Measurements from ENCODE around the gene MYOM1.
A peak's percentile ranks its signal among the peaks of the same experiment; 100 is the strongest.

MYOM1 gene

DNA sequence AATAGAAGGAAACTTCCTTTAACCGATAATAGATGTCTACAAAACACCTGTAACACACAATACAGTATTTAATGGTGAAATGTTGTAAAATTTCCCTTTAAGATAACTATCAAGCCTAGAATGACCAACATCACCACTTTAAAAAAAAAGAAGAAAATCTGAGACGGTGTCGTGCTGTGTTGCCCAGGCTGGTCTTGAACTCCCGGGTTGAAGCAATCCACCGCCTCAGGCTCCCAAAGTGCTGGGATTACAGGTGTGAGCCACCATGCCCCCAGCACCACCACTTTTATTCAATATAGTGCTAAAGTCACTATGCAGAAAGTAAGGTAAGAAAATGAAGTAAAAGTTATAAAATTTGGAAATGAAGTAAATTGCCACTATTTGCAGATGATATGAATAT lies 96.9 kb downstream of the MYOM1 start:
- in situ Hi-C loops (cut with HindIII; ENCODE audit: low sequenced_read_pairs), result no loop called here
- H3K4me3 ChIP-seq (ENCODE audit: low read depth, low read length), result no peak overlapping the region
- DNase-seq (ENCODE audit: low read depth), result no peak
- TF ChIP-seq, protein P1, sequence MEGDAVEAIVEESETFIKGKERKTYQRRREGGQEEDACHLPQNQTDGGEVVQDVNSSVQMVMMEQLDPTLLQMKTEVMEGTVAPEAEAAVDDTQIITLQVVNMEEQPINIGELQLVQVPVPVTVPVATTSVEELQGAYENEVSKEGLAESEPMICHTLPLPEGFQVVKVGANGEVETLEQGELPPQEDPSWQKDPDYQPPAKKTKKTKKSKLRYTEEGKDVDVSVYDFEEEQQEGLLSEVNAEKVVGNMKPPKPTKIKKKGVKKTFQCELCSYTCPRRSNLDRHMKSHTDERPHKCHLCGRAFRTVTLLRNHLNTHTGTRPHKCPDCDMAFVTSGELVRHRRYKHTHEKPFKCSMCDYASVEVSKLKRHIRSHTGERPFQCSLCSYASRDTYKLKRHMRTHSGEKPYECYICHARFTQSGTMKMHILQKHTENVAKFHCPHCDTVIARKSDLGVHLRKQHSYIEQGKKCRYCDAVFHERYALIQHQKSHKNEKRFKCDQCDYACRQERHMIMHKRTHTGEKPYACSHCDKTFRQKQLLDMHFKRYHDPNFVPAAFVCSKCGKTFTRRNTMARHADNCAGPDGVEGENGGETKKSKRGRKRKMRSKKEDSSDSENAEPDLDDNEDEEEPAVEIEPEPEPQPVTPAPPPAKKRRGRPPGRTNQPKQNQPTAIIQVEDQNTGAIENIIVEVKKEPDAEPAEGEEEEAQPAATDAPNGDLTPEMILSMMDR (IDR thresholded peaks at IDR 0.05; ENCODE audit: low read depth, low read length, missing control alignments), result no peak

DNA sequence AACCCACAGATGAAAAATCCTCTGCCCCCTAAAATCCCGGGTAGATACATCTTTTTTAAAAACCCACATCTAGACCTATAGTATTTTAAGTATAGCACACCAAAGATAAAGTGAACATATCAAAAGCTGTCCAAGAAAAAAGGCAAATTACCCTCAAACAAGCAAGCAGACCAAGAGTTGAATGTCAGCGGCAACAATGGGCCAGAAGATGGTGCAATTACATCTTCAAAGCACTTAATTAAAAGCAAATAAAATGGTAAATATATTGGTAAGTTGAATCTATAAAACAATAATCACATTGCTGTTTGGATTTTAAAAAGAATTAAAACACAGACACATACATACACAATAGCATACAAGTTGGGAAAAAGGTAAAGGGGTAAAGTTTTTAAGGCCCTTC lies 98.5 kb downstream of the MYOM1 start:
- in situ Hi-C loops (cut with HindIII; ENCODE audit: low sequenced_read_pairs), result no loop called here
- DNase-seq (ENCODE audit: low read depth), result no peak
- TF ChIP-seq, protein P1 (IDR thresholded peaks at IDR 0.05; ENCODE audit: low read depth, low read length, missing control alignments), result peak; percentile 9
- no peak overlapping the region for H3K4me3 ChIP-seq (ENCODE audit: low read depth, low read length)

DNA sequence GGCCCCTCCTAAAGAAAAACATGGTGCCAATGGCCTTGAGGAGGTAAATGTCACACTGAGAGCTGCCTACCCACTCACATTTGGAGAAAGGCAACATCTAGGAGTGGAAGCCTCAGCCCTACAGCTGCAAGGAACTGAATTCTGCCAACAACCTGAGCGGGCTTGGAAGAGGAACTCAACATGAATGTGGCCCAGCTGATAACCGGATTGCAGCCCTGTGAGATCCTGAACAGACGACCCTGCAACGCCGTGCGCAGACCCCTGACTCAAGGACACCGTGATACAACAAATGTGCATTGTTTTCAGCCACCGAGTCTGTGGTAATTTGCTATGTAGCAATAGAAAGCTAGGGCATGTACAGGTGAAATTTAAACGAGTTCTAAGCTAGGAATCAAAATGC lies 99.4 kb downstream of the MYOM1 start:
- TF ChIP-seq, protein P1 (IDR thresholded peaks at IDR 0.05; ENCODE audit: low read depth, low read length, missing control alignments), result no peak
- no peak for DNase-seq (ENCODE audit: low read depth)

DNA sequence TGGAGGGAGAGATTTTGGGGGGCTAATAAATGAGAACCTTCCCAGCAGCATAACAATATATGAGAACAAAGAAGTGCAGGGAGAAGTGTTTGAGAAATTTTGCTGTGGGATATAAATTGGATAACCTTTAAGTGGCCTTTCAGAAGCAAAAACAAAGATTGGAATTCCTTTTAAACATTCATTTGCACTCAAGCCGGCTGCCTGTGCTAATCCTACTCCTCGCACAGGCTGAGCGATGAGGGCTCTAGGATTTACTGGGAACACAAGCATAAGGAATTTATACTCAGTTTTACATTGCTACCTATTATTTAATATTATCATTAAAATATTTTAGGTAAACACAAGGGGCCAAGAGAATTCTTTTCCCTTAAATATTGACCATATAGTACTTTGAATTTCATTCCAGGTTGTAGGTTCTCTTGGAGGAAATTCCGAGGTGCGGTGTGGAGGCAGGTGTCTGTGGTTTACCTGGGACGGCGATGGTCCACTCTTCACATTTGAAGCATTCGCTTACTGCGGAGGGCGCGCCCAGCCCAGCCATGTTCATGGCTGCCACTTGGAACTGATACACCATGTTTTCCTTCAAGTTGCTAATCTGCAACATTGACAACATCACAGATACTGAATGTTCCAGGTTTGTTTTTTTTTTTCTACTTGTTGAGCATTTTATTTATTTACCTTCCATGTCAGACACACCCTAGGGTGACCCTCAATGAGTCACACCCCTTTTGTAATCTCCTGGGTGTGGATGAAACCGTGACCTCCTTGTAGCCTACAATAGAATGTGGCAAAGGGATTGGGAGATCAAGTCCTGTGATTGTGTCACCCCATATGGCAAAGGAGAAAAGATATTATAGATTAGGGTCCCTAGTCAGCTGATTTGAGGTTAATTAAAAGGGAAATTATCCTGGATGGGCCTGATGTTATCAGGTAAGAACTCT lies 100.1 kb downstream of the MYOM1 start:
- no peak for DNase-seq (ENCODE audit: low read depth)
- in situ Hi-C loops (cut with HindIII; ENCODE audit: low sequenced_read_pairs), result no loop called here
- no peak overlapping the region for H3K4me3 ChIP-seq (ENCODE audit: low read depth, low read length)
- TF ChIP-seq, protein P1 (IDR thresholded peaks at IDR 0.05; ENCODE audit: low read depth, low read length, missing control alignments), result no peak

More for the DNA sequence above, 99.4 kb downstream of the MYOM1 start:
- in situ Hi-C loops (cut with HindIII; ENCODE audit: low sequenced_read_pairs), result no loop called here
- no peak overlapping the region for H3K4me3 ChIP-seq (ENCODE audit: low read depth, low read length)

DNA sequence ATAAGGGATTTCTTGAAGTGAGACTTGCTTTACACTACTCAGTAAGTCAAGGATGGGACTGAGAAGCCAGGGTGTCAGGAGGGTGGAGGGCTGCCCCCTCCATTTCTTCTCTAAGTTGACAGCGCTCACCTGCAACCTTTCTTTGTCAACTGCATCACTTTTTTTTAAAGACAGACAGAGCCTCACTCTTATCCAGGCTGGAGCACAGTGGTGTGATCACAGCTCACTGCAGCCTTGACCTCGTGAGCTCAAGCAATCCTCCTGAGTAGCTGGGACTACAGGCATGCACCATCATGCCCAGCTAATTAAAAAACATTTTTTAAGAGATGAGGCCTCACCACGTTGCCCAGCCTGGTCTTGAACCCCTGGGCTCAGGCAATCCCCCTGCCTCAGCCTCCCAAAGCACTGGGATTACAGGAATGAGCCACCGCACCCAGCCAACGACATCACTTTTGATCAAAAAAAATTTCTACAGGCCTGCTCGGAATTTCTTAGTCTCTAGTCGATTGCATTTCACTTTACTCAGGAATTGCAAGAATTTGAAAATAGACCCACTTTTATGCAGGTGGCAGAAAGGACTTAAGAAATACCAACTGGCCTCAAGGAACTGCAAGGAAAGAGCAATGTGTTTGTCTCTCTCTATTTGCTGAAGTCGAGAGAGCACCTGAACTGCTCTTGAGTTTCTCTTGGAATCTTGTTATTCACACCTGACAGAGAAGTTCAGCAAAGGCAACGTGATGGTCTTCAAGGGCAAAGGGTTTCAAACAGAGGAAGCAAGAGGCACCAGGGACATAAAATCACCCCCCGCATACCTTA lies 101.4 kb downstream of the MYOM1 start:
- TF ChIP-seq, protein P1 (IDR thresholded peaks at IDR 0.05; ENCODE audit: low read depth, low read length, missing control alignments), result no peak

DNA sequence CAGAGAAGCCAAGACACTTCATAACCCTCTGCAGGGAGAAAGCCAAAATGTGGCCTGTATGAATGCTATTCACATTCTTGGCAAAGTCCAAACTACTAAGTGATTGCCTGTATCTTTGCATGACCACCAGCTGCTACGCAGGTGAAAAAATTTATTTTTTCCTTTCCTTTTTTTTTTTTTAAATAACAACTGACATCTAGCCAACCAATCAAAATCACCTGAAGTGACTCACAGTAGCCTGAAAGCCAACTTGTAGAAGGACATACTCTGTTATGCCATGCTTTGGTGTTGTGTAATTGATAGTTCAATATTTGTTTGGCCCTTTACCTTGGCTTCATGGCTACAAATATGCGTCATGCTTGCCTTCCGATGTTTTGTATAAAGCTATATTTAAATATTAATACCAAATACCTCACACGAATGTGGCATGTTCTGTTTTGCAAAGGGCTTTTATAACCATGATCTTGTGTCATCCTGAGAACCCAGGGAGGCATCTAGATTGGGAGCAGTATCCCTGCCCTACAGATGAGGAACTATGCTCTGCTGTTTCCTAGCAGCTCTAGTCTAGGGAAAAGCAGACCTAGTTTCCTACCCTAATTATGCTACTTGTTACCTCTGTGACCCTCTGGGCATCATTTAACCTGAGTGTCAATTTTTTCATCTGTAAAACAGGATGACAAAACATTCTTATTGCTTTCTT lies 102.1 kb downstream of the MYOM1 start:
- no peak overlapping the region for H3K4me3 ChIP-seq (ENCODE audit: low read depth, low read length)
- in situ Hi-C loops (cut with HindIII; ENCODE audit: low sequenced_read_pairs), result no loop called here
- no peak for DNase-seq (ENCODE audit: low read depth)
- TF ChIP-seq, protein P1 (IDR thresholded peaks at IDR 0.05; ENCODE audit: low read depth, low read length, missing control alignments), result no peak

More for the DNA sequence above, 101.4 kb downstream of the MYOM1 start:
- in situ Hi-C loops (cut with HindIII; ENCODE audit: low sequenced_read_pairs), result no loop called here
- DNase-seq (ENCODE audit: low read depth), result no peak
- no peak overlapping the region for H3K4me3 ChIP-seq (ENCODE audit: low read depth, low read length)
